SJCRH30 (cell line): ENCODE measurements around the gene CACNA1B. TPM values are rescaled to one million over a fixed set of nuclear protein-coding genes. Genes with fewer than 3 reads are reported as not detected.
A peak's percentile ranks its signal among the peaks of the same experiment; 100 is the strongest.
"Not testable (repeated sequence)": the region's sequence is repeated elsewhere in the genome, so short reads cannot be mapped to it uniquely, and the experiment has no call there.

Experiments used
- DNase-seq, 2 experiments: peaks; one replicate each; pipeline ENCODE4 v3.0.0-alpha.2; 2015 to 2020
- H3K27ac ChIP-seq: fragments of 250-450 bp; sonication (Bioruptor Pico); 2 replicates; pipeline ENCODE4 v1.5.1; 2020; ENCODE audit warnings: mild to moderate bottlenecking, moderate library complexity
- H3K27me3 ChIP-seq: fragments of 250-450 bp; sonication (Bioruptor Pico); 2 replicates; pipeline ENCODE4 v1.5.1; 2020; ENCODE audit warnings: mild to moderate bottlenecking, moderate library complexity
- H3K36me3 ChIP-seq: fragments of 250-450 bp; sonication (Bioruptor Pico); 2 replicates; pipeline ENCODE4 v1.5.1; 2020; ENCODE audit warnings: mild to moderate bottlenecking, moderate library complexity
- H3K4me1 ChIP-seq: fragments of 250-450 bp; sonication (Bioruptor Pico); 2 replicates; pipeline ENCODE4 v1.5.1; 2020; ENCODE audit warnings: mild to moderate bottlenecking, moderate library complexity
- H3K4me3 ChIP-seq: fragments of 250-450 bp; sonication (Bioruptor Pico); 2 replicates; pipeline ENCODE4 v1.5.1; 2020; ENCODE audit warnings: mild to moderate bottlenecking, moderate library complexity
- H3K9me3 ChIP-seq: fragments of 250-450 bp; sonication (Bioruptor Pico); replicated peaks from 2 replicates; pipeline ENCODE4 v1.5.1; 2020; ENCODE audit warnings: mild to moderate bottlenecking, moderate library complexity
- total RNA-seq: library from RNA; depleted of rRNA; stranded (reverse); fragments of >200 nt; shearing (Covaris generic); gene quantifications from 2 replicates; pipeline ENCODE4 v1.2.3, GENCODE V29; 2014

Gene CACNA1B
- total RNA-seq, 1 experiment from 2014 or later: 0.02 TPM

DNA sequence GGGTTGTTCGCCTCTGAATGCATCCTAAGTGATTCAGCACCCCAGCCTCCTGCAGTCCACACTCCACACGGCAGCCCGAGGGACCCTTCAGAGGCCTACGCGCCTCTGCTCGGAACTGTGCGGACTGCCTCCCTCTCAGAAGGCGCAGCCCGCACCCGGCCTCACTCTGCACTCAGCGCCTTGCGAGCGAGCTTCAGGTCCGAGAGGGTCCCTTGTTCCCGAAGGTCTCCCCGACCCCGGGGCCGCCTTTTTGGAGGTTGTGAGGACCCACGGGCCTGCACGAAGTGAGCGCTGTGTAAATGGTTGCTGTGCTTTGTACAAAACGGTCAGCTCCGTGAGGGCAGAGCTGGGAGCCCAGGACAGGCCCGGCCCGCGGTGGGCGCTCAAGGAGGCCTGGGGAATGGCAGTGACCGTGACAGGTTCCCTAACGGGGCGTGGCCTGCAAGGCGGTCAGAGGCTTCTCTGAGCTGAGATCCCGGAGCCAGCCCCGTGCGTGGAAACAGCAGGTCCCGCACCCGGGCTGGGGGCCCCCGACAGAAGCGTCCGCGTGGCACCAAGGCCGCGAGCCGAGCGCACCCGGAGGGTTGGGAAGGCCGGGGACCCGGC, 698 bp upstream of the CACNA1B start:
- Histone ChIP-seq H3K27me3 (no peaks in the 10 kb centered on the region), H3K27ac (no peak overlapping the region), H3K4me3 (no peak overlapping the region), H3K4me1 (no peaks in the 10 kb centered on the region), H3K9me3 (no peaks in the 10 kb centered on the region), H3K36me3 (no peaks in the 10 kb centered on the region)
- no peak for DNase-seq

DNA sequence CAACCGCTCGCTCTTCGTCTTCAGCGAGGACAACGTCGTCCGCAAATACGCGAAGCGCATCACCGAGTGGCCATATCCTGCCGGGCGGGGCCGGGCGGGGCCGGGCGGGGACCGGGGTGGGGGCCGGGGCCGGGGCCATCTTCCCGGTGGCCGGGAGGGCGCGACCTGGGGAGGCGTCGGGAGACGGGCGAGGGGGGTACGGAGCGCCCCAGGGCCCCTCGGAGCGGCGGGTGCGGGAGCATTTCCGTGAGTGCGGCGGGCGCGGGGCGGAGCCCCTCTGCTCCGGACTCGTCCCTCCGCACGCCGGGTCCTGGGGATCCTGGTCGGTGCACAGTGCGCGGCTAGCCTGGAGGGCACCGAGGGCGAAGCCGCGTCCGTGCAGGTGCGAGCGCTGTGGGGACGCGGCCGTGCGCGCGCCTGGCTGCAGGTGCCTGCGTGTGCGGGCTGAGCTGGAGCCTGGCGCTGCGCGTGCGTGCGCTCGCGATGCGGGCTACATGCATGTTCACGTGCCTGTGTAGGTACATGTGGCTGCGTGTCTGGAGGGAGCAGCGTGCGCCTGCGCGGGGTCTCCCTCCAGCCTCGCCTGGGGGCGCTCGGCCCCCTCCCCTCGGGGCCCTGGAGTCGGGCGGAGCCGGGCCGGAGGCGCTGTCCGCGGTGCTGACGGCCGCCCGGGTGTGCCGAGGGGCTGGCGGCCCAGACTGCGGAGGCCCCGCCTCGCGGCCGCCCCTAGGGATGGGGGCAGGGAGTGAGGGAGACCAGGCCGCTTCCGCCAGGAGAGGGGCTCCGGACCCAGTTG, 762 bp downstream of the CACNA1B start:
- DNase-seq: no peak
- Histone ChIP-seq H3K27ac (no peak overlapping the region), H3K36me3 (no peaks in the 10 kb centered on the region), H3K27me3 (no peaks in the 10 kb centered on the region), H3K4me1 (no peaks in the 10 kb centered on the region), H3K9me3 (no peaks in the 10 kb centered on the region), H3K4me3 (no peak overlapping the region)

DNA sequence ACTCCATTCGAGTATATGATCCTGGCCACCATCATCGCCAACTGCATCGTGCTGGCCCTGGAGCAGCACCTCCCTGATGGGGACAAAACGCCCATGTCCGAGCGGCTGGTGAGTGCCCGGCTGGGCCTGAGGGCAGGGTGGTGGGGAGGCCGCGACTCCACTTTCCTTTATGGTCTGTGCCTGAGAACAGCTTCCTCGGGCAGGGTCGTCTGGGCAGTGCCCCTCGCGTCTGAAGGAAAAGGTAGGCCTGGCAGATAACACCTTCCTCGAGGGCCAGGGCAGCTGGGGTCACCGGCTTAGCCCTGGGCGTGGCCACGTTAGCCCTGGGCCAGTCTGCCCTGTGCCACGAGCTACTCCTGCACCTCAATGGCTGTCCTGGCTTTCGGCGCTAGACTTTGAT, 1.5 kb downstream of the CACNA1B start:
- Histone ChIP-seq H3K27me3 (no peaks in the 10 kb centered on the region), H3K4me3 (no peak overlapping the region), H3K27ac (no peak overlapping the region), H3K36me3 (no peaks in the 10 kb centered on the region), H3K4me1 (no peaks in the 10 kb centered on the region), H3K9me3 (no peaks in the 10 kb centered on the region)
- no peak for DNase-seq

DNA sequence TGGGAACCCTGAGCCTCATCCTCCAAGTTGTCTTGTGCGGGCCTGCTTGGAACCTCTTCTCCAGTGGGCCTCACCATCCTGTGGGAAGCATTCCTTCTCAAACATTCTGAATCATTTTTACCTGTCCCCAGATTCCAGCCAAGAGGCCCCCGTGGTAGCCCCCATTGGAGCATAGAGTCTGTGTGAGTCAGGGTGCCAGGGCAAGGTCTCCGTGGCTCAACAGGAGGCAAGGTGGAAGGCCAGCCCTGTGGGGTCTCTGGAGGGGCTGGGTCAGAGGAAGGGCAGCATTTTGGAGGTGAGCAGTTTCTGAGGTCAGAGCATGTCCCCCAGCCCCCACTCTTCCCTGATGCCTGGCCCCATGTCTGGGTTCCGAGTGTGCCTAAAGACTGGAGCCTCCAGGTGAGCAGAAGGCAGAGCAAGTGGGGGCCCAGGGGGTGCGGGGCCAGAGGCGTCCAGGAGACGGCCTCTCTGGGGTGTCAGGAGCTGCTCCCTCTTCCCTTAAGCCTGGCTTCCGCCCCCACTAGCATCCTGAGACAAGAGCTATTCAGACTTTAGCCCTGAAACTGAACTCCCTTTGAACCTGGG, 2.1 kb downstream of the CACNA1B start:
- H3K27ac ChIP-seq: no peak overlapping the region
- DNase-seq: no peak
- no peaks in the 10 kb centered on the region for H3K9me3 ChIP-seq
- H3K27me3 ChIP-seq: no peaks in the 10 kb centered on the region
- no peak overlapping the region for H3K4me3 ChIP-seq
- no peaks in the 10 kb centered on the region for H3K36me3 ChIP-seq
- no peaks in the 10 kb centered on the region for H3K4me1 ChIP-seq

DNA sequence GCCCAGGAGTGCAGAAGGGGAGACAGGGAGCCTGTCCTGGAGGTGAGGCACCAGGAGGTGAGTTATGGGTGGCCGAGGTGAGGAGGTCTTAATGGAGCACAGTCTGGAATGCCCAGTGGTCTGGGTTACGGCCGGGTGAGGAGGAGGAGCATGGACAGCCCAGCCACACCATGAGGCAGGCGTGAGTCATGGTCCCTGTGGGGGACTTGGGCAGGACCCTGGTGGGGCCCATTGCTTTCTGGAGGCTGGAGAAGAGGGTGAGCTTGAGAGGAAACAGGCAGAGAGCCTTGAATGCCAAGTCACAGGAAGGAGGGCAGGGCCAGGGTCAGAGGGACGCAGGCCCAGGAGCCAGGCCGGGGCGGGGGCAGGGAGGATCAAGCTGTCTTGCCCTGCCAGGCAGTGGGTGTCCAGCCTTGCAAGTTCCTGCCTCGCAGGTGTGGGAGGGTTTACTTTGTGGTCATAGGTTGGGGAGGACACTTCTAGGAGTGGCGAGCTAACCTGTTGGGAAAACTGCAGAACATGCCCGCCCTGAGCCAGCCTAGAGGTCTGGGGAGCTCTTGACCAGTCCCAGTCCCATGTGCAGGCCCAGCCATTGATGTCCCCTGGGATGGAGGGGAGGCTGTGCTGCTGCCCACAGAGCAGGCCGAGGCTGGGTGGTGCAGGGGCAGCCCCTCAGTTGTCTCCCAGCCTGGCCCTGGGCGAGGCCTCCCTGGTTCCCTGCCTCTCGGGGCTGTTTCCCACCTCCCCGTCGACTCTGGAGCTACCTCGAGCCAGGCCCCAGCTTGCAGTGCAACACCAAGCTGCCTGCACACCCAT, 2.8 kb downstream of the CACNA1B start:
- Histone ChIP-seq H3K4me1 (no peaks in the 10 kb centered on the region), H3K27ac (no peak overlapping the region), H3K9me3 (no peaks in the 10 kb centered on the region), H3K36me3 (no peaks in the 10 kb centered on the region), H3K27me3 (no peaks in the 10 kb centered on the region), H3K4me3 (no peak overlapping the region)
- DNase-seq: no peak

DNA sequence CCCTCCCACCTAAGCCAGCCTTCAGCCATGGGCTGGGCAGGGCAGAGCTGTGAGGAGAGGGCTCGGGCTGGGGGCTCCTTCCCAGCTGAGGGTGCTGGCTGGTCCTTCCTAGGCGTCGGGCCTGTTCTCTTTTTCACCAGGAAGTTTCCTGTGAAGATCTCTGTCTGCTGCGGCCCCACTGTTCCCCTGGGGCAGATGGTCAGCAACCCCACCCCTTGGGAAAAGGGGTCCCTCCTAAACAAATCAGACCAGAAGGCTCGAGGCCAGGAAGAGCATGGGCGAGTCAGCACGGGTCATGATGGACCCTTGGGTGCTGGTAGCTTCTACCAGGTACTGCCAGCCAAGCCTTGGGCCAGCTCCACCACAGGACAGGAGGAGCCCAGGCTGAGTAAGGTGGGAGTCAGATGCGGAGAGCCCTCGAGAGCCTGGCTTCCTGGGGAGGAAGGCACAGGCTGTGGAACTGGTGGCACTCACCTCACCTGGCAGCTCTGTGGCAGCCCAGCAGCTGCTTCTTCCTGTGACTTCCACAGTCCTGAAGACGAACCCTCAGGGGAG, 3.5 kb downstream of the CACNA1B start:
- no peak for DNase-seq
- no peak overlapping the region for H3K27ac ChIP-seq
- H3K4me1 ChIP-seq: no peaks in the 10 kb centered on the region
- no peaks in the 10 kb centered on the region for H3K27me3 ChIP-seq
- H3K9me3 ChIP-seq: no peaks in the 10 kb centered on the region
- H3K4me3 ChIP-seq: no peak overlapping the region
- H3K36me3 ChIP-seq: no peaks in the 10 kb centered on the region

DNA sequence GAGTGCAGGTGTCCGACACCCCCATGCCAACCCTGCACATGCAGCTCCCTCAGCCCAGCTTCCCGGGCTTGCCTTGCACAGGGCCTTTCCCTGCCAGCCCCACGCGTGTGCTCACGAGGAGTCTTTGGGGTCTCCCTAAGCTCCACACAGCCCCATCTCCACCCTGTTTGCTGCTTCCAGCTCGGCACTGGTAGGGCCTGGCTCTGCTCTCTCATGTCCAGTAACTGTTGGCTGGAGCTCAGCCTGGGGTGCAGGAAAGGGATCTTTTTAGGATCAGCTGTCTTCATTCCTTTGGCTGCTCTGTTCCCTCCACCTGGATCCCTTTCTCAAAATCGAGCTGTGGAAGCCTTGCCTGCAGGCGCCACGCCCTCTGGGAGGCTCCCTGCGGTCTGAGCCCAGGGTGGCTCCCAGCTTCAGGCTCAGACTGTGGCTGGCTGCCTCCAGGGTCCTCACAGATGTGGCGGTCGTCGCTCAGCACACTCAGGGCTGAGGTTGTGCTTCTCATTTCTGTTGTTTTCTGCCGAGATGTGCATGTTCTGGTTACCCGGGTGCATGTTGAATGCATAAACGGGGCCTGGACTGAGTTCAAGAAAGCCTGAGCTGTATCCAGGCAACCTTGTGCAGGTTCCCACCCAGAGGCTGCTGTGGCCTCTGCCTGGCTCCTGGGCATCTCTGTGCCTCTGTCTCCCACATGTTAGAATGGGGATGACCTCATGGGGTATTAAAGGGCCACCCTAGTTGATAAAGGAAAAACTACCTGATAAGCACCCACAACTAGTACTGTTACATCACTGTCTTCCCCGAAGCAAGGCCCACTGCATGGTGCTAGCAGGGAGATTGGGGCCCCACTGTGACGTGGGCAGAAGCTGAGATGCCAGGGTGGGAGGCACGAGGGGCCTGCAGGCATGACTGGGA, 4.3 kb downstream of the CACNA1B start:
- H3K4me1 ChIP-seq: no peaks in the 10 kb centered on the region
- H3K27ac ChIP-seq: no peak overlapping the region
- H3K27me3 ChIP-seq: no peaks in the 10 kb centered on the region
- H3K9me3 ChIP-seq: no peaks in the 10 kb centered on the region
- DNase-seq: peak; percentile 35 to 36
- H3K36me3 ChIP-seq: no peaks in the 10 kb centered on the region
- H3K4me3 ChIP-seq: no peak overlapping the region

DNA sequence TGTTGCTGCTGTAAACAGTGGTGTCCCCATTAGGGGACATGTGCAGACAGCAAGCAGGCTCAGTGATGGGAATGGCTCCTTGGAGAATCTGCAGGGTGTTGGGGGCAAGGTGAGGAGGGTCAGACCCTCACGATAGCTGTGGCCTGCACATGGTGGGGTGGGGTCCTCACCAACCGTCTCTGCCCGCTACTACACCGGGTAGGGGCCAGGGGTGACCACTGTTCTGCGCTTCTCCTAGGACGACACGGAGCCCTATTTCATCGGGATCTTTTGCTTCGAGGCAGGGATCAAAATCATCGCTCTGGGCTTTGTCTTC, 4.9 kb downstream of the CACNA1B start:
- Histone ChIP-seq H3K4me1 (no peaks in the 10 kb centered on the region), H3K27me3 (no peaks in the 10 kb centered on the region), H3K9me3 (no peaks in the 10 kb centered on the region), H3K4me3 (no peak overlapping the region), H3K36me3 (no peaks in the 10 kb centered on the region), H3K27ac (no peak overlapping the region)
- no peak for DNase-seq

DNA sequence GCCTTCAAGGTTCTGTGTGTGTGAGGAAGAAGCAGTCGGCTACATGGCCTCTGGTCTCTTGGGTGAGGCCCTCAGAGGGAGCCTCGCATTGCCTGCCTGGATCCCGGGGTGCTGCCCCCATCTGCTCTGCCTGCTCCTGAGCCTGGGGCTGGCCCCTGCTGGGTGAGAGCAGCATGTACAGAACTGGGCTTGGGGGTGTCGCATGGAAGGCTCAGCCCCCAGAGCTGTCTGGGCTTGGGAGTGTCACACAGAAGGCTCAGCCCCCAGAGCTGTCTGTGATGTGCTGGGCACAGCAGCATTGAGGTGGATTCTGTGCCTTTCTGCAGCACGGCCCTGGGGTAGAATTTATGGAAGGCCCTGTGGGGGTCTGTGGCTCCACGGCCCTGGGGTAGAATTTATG, 6.4 kb downstream of the CACNA1B start:
- not testable (repeated sequence) for H3K9me3 ChIP-seq, DNase-seq, H3K4me1 ChIP-seq, H3K27me3 ChIP-seq, H3K4me3 ChIP-seq, H3K36me3 ChIP-seq, H3K27ac ChIP-seq

DNA sequence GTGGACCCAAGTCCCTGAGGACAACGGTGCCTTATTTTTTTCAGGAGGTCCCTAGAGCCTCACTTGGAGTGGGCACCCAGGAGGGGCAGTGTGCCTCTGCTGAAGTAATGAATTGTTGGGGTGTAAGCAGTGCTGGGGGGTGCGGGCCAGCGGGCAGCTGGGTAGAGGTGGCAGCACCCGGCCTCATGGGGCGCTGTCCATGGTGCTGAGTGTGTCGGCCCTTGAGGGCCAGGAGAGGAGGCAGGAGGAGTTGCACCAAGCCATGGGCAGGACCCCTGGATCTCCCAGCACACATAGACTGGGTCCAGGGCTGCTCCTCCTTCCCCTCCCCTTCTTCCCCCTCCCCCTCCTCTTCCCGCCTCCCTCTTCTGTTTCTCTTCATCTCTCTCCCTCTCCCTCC, 7.0 kb downstream of the CACNA1B start:
- H3K36me3 ChIP-seq, H3K4me3 ChIP-seq, H3K9me3 ChIP-seq, H3K27ac ChIP-seq, H3K27me3 ChIP-seq, H3K4me1 ChIP-seq: not testable (repeated sequence)
- peak in 1 of 2 experiments; percentile 30 for DNase-seq

DNA sequence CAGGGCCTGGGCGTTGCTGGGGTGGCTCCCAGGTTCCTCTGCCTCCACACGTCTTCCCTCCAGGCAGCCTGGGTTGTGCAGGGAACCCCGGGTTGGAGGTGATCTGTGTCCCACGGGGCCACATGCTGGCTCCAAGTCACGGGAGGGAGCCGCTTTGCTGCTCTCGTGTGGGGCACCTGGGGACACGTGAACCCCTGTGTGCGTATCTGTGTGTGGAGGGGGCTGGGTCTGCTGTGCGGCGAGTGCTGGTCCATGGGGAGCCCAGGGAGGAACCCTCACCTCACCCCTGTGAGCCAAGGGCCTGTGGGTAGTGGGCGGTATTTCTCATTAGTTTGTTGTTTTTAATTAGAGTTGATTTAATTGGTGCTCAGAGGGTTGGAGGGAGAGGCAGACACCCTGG, 7.5 kb downstream of the CACNA1B start:
- not testable (repeated sequence) for DNase-seq, H3K27me3 ChIP-seq, H3K4me1 ChIP-seq, H3K36me3 ChIP-seq, H3K27ac ChIP-seq, H3K4me3 ChIP-seq, H3K9me3 ChIP-seq

DNA sequence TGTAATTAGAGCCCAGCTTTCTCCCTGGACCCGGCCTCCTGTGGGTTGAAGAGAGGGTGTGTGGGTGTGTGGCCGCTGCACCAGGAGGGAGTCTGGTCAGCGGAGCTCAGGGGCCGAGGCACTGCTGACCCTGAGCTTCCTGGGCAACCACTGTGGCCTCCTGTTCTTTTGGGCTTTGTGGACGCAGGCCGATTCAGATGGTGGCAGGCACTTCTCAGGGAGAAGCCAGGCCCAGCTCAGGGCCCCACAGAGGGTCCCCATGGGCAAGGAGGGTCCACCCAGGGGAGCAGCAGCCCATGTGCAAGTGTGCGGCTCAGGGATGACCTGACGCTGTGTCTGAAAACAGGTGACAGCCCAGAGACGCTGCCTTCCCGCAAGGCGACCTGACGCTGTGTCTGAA, 11.0 kb downstream of the CACNA1B start:
- not testable (repeated sequence) for H3K36me3 ChIP-seq, H3K9me3 ChIP-seq, H3K4me3 ChIP-seq, DNase-seq, H3K27me3 ChIP-seq, H3K4me1 ChIP-seq, H3K27ac ChIP-seq

DNA sequence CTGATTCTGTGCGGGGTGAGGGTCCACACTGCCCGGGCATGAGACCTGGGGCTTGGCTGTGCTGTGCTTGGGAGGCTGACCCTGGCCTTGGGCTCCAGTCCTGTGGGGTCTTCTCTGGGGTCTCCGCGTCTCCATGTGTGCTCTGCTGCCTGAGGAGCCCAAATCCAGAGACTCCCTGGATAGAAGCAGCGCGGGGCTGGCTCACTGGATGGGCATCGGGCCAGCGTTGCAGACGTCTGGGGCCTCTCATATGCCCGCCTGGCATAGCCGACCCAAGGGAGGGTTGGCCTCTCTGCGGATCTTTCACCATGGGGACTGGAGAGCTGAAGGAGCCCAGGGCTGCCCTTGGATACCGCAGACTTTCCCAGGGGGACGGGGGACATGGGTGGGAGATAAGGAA, 12.4 kb downstream of the CACNA1B start:
- not testable (repeated sequence) for H3K9me3 ChIP-seq, H3K4me1 ChIP-seq, H3K27ac ChIP-seq, H3K36me3 ChIP-seq, DNase-seq, H3K27me3 ChIP-seq, H3K4me3 ChIP-seq
